NOMO-1 treated with DMSO at 0.1 percent for 48 hours (cell line): ENCODE data around the gene MAGEA3.
"Not testable (repeated sequence)": the region's sequence is repeated elsewhere in the genome, so short reads cannot be mapped to it uniquely, and the experiment has no call there.

Experiments used
- DNase-seq: peaks from one replicate; lab custom pipeline; 2025; ENCODE audit not compliant: unreplicated experiment; lab: John Stamatoyannopoulos, UW

MAGEA3 gene

GRCh38 chrX:152735860-152736511, 37.4 kb downstream of the MAGEA3 start:
- DNase-seq: no peak

GRCh38 chrX:152736528-152736927, 37.9 kb downstream of the MAGEA3 start:
- DNase-seq: not testable (repeated sequence)

- DNase-seq: no peak
Measured at GRCh38 chrX:152738560-152738959, 40.0 kb downstream of the MAGEA3 start.
